ENCODE data around the gene CRYZ.
"Not testable (repeated sequence)": the region's sequence is repeated elsewhere in the genome, so short reads cannot be mapped to it uniquely, and the experiment has no call there.

Gene CRYZ, protein sequence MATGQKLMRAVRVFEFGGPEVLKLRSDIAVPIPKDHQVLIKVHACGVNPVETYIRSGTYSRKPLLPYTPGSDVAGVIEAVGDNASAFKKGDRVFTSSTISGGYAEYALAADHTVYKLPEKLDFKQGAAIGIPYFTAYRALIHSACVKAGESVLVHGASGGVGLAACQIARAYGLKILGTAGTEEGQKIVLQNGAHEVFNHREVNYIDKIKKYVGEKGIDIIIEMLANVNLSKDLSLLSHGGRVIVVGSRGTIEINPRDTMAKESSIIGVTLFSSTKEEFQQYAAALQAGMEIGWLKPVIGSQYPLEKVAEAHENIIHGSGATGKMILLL

DNA sequence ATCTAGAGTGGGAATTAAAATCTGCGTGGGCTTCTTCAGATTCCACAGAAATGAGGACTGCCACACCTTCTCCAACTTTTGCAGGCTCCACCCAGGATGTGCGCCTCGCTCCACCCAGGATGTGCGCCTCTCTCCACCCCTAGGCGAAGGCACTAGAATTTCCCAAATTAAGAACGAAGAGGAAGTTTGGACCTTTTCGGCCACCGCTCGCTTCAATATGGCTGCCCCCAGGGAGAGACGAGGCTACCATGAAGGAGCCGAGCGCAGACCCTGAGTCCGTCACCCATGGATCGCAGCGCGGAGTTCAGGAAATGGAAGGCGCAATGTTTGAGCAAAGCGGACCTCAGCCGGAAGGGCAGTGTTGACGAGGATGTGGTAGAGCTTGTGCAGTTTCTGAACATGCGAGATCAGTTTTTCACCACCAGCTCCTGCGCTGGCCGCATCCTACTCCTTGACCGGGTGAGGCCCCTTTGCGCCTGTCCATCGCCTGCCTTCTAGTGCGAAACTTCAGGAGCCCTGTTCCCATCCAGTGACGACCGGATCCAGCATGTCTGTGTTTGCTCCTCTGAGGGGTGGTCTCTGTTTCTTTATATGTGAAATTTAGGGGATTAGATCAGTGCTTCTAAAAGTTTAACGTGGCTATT lies at the start of gene CRYZ, which contains the start of gene TYW3:
CRYZ (minus strand) TSS at position 91 of the 644 bp plus-strand sequence. CDS start 8,229 bp downstream, outside the sequence.
TYW3 (plus strand) TSS at position 193 of the 644 bp plus-strand sequence; CDS start at position 286, 93 bp downstream.
- in situ Hi-C loops (cut with MboI; ENCODE audit: low sequenced_read_pairs): no loop called here

DNA sequence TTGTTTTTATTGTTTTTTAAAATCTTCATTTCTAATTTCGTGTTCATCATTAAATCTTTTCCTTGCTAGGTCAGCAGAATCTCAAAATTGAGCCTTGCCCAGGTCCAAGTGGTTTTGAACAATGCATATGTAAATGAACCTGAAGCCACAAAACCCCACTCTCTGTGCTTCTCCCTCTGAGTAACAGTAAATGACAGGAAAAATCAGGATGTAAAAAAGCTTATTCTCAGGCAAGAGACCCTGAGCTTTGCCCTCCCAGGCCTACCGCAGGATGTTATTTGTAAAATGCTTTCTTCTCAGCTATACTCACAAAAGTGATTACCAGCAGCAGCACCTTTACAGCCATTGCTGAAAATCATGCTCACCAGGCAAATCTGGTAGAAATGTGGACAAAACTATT lies 47.7 kb upstream of the CRYZ start:
- in situ Hi-C loops (cut with MboI; ENCODE audit: low sequenced_read_pairs): no loop called here

DNA sequence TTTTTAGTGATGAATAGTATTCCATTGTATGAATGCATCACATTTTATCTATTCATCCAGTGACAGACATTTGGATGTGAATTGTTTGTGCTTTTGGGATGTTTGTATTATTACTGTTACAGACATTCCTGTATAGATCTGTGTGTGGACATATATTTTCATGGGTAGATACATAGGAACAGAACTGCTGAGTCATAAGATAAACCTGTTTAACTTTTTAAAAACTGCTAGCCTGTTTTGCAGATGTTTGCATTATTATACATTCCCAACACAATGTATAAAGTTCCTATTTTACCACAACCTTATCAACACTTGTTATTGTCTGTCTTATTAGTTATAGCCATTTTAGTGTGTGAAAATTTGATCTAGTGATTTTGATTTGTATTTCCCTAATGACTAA lies 46.9 kb upstream of the CRYZ start:
- in situ Hi-C loops (cut with MboI; ENCODE audit: low sequenced_read_pairs): no loop called here

DNA sequence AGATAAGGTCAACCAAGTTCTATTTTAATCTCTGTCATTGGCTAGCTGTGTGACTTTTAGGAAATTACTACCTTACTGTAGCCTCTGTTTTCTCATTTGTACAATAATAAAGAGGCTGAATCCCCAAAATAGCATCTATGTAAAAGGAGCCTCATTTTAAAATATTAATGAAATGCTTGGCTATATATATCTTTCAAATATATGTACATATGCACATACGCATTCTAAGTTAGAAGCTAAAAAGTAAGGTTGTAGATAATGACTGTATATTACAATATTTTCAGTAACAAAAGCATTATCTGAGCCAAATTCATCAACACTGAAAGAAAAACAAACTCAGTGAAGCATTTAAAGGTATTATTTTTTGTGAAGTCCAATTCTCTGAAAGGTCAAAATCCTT lies 44.7 kb upstream of the CRYZ start:
- in situ Hi-C loops (cut with MboI; ENCODE audit: low sequenced_read_pairs): no loop called here

DNA sequence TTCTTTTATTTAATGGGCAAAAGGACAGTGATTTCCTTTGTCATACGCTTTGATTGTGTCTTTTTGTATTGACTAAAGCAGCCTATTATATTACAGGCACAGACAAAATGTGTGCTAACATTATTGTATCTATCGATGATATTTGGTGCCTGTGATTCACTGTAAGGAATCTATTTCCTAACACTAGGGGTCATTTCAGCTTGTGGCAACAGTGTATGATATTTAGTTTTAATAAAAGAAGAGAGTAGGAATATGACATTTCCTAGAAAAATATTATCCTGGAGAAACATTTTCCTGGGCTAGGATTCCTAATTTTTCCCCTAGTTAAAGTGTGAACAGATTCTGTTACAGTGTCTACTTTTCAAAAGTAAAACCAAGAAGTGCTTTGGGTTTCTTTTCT lies 42.9 kb upstream of the CRYZ start:
- in situ Hi-C loops (cut with MboI; ENCODE audit: low sequenced_read_pairs): no loop called here

DNA sequence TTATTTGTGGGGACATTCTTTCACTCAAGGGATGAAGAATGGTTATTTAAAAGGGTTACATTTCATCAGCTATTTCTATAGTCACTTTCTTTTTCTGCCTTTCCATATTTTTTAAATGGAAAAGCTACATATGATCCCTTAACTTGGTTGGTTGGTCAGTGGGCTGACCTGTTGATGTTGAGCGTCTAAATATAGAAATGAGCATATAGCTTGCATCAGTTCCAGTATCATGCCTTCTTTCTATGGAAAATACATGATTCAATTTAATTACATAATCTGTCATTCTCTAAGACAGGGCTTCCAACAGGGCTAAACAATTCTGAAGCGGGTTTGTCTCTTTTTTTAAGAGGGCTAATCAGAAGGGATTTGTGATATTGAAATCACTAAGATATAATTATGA lies 40.7 kb upstream of the CRYZ start:
- in situ Hi-C loops (cut with MboI; ENCODE audit: low sequenced_read_pairs): no loop called here

DNA sequence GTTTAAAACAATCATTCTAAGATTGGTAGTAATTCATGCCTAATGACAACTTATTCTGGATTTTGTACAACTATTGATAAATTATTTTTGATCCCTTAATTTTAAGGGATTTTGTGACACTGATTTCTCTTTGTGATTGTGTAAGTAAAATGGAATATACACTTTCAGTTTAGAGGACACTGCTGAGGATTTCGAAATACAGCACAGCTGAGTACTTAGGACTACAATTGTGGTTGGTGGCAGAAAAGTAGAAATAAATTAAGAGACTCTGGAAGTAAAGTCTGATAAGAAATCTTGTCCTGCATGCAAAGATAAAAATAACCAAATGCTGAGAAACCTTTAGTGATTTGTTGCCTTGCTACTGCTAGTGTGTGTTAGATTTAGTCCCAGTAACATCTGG lies 40.1 kb upstream of the CRYZ start:
- in situ Hi-C loops (cut with MboI; ENCODE audit: low sequenced_read_pairs): no loop called here

DNA sequence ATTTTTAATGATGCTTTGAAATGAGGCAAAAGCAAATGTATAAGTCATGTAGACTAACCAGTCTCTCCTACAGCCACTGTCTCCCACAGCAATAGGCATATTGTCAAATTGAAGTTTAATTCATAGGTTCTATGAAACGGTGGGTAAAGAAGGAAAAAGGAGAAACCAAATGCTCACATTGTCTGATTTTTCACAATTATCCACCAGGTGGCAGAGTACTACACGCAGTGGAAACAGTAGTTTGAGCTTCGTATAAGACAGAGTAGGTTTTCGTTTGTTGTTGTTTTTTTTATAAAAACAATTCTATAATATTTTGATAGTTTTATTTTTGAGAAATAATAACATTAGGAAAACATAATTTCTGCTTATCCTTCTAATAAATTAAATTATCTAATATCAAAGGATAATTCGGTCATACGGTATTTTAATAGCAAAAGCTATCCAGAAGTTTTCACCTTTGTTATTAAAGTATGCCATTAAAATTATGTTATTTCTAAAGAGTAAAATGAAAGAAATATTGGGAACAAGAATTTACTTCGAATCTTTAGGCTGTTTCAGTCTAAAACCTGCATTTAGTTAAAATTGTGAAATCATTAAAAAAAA lies 39.2 kb upstream of the CRYZ start:
- in situ Hi-C loops (cut with MboI; ENCODE audit: low sequenced_read_pairs): no loop called here

DNA sequence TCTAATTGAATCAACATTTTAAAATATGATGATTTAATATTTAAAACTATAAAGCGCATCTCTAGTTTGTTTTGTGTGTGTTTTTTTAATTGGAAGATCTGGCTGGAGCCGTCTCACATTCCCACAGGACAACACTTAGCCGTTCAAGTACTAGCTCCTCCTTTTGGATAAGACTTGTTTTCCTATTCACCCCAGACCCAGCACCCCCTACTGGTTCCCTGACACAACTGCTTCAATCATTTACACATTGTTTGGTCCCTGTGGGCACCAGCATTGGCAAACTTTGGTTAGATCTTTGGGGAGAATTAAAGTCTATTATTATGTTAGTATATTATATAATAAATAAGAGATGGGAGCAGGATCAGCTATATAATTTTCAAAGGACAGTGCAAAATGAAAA lies 34.6 kb upstream of the CRYZ start:
- in situ Hi-C loops (cut with MboI; ENCODE audit: low sequenced_read_pairs): no loop called here

DNA sequence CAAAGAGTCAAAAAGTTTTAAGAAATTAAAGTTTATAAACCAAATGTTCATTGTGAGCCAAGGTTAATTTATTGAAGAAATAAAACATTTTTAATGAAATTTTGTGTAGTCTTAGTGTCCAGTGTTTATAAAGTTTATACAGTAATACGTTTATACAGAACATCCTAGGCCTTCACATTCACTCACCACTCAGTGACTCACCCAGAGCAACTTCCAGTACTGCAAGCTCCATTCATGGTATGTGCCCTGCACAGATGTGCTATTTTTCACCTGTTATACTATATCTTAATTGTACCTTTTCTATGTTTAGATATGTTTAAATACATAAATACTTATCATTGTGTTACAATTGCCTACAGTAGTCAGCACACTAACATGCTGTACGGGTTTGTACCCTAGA lies 33.7 kb upstream of the CRYZ start:
- in situ Hi-C loops (cut with MboI; ENCODE audit: low sequenced_read_pairs): no loop called here

DNA sequence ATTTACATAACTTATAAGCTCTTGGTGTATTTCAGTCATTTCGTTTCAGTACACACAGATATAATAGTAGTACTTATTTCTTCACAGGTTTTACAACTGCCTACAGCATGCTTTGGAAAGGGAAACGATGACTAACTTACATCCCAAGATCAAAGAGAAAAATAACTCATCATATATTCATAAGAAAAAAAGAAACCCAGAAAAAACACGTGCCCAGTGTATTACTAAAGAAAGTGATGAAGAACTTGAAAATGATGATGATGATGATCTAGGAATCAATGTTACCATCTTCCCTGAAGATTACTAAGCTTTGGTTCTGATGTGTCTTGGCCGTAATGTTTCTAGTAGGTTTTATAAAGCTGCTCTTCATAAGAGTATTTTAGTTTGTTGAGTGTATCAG lies 31.0 kb upstream of the CRYZ start:
- in situ Hi-C loops (cut with MboI; ENCODE audit: low sequenced_read_pairs): no loop called here

DNA sequence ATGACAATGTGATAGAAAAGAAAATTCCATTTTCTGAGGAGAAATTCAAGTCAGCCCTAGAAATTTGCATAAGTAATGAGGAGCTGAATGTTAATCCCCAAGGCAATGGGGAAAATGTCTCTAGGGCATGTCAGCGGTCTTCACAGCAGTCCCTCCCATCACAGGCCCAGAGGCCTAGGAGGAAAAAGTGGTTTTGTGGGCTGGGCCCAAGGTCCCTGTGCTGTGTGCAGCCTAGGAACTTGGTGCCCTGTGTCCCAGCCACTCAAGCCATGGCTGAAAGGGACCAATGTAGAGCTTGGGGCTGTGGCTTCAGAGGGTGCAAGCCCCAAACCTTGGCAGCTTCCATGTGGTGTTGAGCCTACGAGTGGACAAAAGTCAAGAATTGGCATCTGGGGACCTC lies 23.8 kb upstream of the CRYZ start:
- in situ Hi-C loops (cut with MboI; ENCODE audit: low sequenced_read_pairs): not testable (repeated sequence)

DNA sequence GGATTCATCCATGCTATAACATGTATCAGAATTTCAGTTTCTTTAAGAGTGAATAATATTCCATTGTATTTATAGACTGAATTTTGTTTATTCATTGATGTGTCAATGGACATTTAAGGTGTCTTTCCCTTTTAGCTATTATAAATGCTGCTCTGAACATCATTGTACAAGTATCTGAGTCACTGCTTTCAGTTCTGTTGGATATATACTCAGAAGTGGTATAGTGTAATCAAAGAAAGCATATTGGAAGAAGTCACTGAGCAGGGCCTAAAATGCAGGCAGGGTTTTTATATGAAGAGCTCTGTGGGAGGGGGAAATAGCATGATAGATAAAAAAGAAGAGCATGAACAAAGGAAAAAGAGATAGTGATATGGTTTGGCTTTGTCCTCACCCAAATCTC lies 22.6 kb upstream of the CRYZ start:
- in situ Hi-C loops (cut with MboI; ENCODE audit: low sequenced_read_pairs): no loop called here

DNA sequence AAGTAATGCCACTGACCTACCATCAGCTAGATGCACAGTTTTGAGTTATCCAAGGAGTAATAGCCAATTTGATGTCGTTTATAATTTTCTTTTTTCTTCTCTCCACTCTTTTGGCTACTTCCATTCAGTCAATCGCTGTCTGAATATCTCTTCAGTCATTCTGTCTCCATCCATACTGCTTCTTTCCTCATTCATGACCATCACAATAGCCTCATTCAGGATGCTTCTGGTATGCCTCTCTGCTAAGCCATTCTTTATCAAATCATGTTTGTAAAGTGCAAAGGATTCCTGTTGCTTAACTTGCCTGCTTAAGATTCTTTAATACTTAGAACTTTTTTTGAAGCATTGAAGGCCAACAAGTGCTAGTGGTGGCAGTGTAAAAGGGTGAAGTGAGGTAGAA lies 20.3 kb upstream of the CRYZ start:
- in situ Hi-C loops (cut with MboI; ENCODE audit: low sequenced_read_pairs): no loop called here

DNA sequence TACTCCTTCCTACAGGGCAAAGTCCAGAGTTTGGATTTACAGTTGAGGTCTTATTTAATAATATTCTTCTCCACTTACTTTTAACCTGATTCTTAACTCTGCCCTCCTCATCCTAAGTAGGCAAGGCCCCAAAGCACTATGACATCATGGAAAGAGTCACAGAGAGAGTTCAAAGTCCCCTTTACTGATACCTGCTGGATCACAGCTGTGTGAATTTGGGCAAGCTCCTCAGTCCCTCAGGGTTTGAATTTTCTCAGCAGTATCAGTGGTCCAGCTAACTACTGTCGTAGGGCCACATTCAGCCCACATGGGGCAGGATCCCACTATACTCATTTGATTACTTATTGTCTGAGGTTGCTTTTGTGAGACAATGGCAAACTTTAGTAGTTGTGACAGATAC lies 16.1 kb upstream of the CRYZ start:
- in situ Hi-C loops (cut with MboI; ENCODE audit: low sequenced_read_pairs): no loop called here

DNA sequence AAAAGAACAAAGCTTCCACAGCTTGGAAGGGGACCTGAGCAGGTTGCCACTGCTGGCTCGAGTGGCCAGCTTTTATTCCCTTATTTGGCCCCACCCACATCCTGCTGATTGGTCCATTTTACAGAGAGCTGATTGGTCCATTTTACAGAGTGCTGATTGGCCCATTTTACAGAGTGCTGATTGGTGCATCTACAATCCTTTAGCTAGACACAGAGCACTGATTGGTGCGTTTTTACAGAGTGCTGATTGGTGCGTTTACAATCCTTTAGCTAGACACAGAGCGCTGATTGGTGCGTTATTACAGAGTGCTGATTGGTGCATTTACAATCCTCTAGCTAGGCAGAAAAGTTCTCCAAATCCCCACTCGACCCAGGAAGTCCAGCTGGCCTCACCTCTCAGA lies 12.4 kb upstream of the CRYZ start:
- in situ Hi-C loops (cut with MboI; ENCODE audit: low sequenced_read_pairs): not testable (repeated sequence)

DNA sequence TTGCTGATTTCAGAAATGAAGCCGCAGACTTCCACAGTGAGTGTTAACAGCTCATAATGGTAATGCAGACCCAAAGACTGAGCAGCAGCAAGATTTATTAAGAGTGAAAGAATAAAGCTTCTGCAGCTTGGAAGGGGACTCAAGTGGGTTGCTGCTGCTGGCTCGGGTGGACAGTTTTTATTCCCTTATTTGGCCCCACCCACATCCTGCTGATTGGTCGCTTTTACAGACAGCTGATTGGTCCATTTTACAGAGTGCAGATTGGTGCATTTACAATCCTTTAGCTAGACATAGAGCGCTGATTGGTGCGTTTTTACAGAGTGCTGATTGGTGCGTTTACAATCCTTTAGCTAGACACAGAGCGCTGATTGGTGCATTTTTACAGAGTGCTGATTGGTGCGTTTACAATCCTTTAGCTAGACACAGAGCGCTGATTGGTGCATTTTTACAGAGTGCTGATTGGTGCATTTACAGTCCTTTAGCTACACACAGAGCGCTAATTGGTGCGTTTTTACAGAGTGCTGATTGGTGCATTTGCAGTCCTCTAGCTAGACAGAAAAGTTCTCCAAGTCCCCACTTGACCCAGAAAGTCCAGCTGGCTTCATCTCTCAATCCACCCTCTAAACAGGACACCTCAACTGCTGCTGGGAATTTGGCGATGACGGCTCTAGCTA lies 7.6 kb upstream of the CRYZ start:
- in situ Hi-C loops (cut with MboI; ENCODE audit: low sequenced_read_pairs): not testable (repeated sequence)

DNA sequence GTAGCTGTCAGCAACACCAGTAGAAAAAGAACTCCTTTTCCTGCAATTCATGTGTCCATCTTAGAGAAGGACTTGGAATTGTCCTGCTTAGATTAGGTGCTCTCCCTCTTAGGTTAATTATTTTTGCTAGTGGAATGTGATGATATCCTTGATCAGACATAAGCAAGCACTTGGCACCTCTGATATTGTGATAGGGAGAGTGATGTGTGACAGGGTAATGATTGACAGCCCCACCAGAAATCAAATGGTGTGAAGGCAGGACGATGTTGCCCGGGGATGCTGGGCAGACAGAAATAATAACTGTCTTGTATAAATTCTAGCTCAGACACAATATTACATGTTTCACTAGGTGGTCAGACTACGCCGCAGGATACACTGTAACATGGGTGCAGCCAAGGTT lies 4.5 kb upstream of the CRYZ start:
- in situ Hi-C loops (cut with MboI; ENCODE audit: low sequenced_read_pairs): no loop called here

DNA sequence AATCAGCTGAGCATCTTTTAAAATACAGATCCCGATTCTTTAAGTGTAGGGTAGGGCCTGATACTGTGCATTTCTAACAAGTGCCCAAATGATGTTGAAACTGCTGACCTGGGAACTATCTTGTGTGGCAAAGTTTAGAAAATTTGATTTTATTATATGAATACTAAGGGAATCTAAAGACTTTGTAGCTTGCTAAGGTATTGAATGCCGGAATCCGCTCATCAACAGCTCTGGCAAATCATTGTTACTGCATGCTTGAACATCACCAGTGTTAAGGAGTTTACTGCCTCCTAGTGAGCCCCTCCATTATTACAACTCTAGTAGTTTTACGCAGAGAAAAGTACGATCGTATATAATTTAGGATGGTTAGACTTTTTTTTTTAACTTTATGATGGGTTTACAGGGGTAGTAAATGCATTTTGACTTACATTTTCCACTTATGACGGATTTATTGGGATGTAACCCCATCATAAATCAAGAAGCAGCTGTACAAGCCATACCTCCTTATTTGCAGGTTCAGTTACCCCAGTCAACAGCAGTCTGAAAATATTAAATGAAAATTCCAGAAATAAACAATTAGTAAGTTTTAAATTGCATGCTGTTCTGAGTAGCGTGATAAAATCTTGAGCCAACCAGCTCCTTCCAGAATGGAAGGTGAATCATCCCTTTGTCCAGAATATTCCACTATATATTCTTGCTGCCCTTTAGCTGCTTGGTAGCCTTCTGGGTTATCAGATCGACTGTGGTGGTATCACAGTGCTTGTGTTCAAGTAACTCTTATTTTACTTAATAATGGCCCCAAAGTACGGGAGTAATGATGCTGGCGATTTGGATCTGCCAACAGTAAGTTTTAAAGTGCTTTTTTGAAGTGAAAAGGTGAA lies 994 bp upstream of the CRYZ start:
- in situ Hi-C loops (cut with MboI; ENCODE audit: low sequenced_read_pairs): no loop called here

DNA sequence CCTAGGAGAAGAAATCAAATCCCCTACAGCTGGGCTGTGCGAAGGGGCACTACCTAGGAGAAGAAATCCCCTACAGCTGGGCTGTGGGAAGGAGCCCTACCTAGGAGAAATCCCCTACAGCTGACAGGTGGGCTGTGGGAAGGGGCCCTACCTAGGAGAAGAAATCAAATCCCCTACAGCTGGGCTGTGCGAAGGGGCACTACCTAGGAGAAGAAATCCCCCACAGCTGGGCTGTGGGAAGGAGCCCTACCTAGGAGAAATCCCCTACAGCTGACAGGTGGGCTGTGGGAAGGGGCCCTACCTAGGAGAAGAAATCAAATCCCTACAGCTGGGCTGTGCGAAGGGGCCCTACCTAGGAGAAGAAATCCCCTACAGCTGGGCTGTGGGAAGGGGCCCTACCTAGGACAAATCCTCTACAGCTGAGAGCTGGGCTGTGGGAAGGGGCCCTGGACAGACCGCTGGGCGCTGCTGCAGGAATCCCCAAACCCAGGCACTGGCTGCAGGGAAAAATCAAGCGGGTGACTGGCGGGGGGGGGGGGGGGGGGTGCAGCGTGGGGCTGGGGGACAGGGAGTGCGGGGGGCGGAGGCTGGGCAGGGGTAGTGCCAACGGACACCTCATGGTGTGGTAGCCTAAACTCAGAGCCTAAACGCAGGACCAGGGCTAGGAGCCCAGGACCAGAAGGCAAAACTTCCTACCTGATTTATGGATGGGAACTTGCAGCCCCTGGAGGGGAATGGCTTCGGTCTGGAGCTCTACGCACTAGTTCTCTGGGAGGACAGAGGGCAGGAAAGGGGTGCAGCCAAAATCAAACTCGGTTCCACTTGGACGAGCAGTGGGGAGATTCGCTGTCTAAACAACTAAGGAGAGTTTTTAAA lies 541 bp downstream of the CRYZ start:
- in situ Hi-C loops (cut with MboI; ENCODE audit: low sequenced_read_pairs): not testable (repeated sequence)

Data from HL-60/S4 treated with retinoic acid at 250 ng/mL for 4 days and 3 days (cell line).